WI38 (cell line): ENCODE measurements around the gene SMIM32.

ENCODE experiments used
- H3K4me3 ChIP-seq: 2 replicates; pipeline ENCODE4 v1.5.1; 2011; ENCODE audit warnings: low read depth, mild to moderate bottlenecking, control low read depth, low read length
- TF ChIP-seq, protein P1 (sequence below): IDR thresholded peaks from 2 replicates; pipeline ENCODE4 v1.5.1; 2012; ENCODE audit warnings: low read depth, mild to moderate bottlenecking, control low read depth, low read length

SMIM32 gene

DNA sequence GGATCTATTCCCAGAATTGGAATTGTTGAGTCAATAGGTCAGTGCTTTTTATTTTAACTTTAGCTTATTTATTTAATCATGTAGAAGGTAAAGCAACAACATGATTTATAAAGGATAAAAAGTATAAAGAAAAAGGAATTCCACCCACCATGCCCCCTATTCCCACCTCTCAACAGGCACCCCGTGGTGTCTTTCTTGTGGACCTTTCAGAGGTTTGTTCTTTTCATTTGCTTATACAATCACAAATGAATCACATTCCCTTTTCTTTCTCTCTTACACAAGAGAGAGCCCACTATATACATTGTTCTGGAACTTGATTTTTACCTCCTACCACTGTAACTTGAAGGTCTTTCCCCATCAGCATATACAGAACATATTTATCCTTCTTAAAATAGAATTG is 37.2 kb upstream of the SMIM32 start:
- H3K4me3 ChIP-seq, result no peak overlapping the region
- TF ChIP-seq, protein P1, sequence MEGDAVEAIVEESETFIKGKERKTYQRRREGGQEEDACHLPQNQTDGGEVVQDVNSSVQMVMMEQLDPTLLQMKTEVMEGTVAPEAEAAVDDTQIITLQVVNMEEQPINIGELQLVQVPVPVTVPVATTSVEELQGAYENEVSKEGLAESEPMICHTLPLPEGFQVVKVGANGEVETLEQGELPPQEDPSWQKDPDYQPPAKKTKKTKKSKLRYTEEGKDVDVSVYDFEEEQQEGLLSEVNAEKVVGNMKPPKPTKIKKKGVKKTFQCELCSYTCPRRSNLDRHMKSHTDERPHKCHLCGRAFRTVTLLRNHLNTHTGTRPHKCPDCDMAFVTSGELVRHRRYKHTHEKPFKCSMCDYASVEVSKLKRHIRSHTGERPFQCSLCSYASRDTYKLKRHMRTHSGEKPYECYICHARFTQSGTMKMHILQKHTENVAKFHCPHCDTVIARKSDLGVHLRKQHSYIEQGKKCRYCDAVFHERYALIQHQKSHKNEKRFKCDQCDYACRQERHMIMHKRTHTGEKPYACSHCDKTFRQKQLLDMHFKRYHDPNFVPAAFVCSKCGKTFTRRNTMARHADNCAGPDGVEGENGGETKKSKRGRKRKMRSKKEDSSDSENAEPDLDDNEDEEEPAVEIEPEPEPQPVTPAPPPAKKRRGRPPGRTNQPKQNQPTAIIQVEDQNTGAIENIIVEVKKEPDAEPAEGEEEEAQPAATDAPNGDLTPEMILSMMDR, result no peak

DNA sequence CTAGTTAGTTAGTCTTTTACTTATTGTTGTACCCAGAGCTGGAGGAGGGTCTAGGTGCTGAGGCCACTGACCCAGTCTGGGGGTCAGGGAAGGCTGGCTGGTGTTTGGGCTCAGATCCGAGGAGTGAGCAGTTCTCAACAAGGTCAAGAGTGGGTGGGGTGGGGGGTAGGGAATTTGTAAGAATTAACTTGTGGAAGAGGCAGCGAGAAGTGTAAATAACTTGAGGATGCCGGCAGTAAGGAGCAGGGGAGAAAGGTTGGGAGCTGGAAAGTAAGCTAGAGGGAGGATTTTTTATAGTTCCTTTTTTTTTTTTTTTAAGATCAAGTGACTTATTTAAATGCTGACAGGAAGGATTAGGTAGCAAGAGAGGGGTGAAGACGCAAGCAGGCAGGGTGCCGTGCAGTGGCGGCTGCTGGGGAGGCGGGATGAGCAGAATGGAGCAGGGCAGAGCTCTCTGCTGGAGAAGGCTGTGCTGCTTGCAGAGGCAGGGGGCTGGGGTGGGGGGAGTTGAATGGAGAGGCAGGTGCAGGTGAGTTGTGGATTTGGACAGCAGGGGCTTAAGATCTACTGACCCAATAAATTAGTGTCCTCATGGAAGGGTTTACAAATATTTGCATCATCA is 35.3 kb upstream of the SMIM32 start:
- TF ChIP-seq, protein P1, result no peak
- no peak overlapping the region for H3K4me3 ChIP-seq

DNA sequence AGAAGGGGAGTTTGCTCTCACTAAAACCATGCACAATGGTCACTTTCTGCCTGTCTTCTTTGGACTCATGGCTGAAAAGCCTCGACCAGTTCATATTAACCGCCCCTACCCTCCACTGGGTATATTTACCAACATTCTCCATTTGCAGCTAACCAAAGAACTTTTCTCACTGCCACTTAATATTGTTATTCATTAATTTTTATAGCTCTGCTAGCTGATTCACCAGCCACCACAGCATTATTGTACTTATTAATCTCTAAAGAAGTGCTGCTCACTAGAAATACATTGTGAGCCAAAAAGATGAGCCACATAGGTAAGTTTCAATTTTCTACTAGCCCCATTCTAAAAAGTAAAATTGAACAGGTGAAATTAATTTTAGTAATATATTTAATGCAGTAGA is 33.4 kb upstream of the SMIM32 start:
- TF ChIP-seq, protein P1, result no peak
- no peak overlapping the region for H3K4me3 ChIP-seq

DNA sequence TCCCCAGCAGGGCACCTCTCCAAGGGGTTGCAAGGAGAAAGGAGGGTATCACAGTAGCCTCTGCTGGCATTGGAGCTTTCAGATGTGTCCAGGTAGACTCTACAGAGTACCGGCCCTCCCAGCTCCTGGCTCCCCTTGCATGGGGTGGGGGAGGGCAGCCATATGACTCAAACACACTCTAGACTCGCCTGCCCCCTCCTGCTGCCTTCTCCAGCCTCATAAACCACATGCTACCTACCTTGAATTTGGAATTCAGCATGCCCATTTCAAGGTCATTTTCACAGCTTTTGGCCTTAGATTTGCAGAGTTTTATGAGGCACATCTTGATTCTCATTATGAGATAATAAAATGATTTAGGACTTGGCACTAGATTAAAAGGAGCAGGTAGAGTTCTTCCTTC is 32.8 kb upstream of the SMIM32 start:
- TF ChIP-seq, protein P1, result no peak
- H3K4me3 ChIP-seq, result no peak overlapping the region

DNA sequence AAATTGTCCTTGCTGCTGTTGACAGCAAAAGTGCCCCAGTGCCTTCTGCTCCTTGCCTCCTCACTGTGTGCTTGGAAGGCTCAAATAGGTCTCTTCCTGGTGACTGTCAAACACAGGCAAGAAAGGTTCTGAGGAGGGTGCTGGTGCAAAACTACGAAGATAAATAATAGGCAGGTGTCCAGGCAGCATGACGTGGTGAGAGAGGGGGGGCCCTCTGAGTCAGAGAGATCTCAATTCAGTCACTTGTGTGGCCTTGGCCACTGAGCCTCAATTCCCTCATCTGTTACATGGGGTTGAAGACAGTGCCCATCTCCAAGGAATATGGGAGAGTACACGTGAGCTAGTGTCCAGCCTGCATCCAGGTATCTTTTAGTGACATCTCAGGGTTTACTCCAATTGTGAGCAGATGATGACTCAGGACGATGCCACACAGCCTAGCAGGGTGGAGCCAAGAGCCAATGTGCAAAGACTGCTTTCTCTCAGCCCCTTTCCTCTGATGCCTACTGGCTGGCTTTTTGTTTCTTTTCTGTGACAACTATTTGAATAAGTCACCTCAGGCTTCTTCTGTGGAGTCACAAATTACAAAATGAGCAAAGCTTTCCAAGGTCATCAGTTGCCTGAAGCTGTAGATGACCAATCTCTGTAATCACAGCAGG is 29.7 kb upstream of the SMIM32 start:
- TF ChIP-seq, protein P1, result no peak
- H3K4me3 ChIP-seq, result no peak overlapping the region

DNA sequence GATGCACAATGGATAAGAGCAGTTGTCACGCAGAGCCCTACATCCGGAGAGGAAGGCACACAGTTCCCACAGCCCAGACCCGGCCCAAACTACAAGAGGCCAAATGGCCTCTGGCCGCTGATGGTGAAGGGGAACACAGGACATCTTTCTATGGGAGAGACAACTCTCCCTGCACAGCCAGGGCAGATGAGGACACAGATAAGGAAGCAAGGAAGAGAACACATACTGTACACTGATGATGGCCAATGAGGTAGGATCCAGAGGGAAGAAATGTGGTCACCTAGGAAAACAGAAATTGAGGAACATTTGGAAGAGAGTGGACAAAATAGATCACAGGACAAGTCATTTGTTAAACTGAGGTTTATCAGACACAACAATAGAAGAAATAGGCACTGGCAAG is 28.4 kb upstream of the SMIM32 start:
- TF ChIP-seq, protein P1, result no peak
- H3K4me3 ChIP-seq, result no peak overlapping the region

DNA sequence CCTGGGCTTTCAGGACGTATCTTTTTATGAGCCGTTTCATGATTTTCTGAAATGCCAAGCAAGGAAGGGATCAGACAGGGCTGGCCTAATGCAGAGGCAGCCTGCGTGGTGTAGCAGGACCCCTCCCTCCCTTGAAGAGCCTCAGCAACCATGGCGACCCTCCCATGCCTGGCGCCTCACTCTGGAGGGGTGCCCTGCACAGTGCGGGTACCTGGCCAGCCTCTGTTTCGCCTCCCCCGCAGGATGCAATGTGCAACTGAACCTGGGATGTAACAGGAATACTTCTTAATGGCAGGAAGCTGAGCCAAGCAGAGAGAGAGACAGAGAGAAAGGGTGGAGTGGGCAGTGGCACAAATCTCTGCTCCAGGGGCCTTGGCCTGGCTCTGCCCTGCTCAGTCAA is 23.3 kb upstream of the SMIM32 start:
- no peak overlapping the region for H3K4me3 ChIP-seq
- TF ChIP-seq, protein P1, result no peak
